CD14-positive monocyte (primary cell): ENCODE results near the gene EYS. TPM values are rescaled to one million over a fixed set of nuclear protein-coding genes. Genes with fewer than 3 reads are reported as not detected.

Source experiments
- DNase-seq, 3 donors: peaks; one replicate each; pipeline ENCODE4 v3.0.0-alpha.2; 2011 to 2022
- H2AFZ ChIP-seq: 2 replicates; pipeline ENCODE4 v1.6.0; 2012; ENCODE audit warnings: mild to moderate bottlenecking, low read depth, low read length, inconsistent platforms; ENCODE audit not compliant: insufficient read depth, poor library complexity, severe bottlenecking
- H3K27ac ChIP-seq, 2 donors: 1 replicate in 1 of 2; 2 replicates in 1 of 2; pipeline ENCODE4 v1.5.1; 2012 to 2013; ENCODE audit warnings: low read length in 2 of 2, control low read depth in 1 of 2, inconsistent platforms in 1 of 2, low read depth in 1 of 2, mild to moderate bottlenecking in 1 of 2
- H3K27me3 ChIP-seq, 2 donors: one replicate each; pipeline versions ENCODE4 v1.6.0 to v1.6.1; 2011 to 2013; ENCODE audit warnings: low read length in 2 of 2; ENCODE audit not compliant: control insufficient read depth in 2 of 2, insufficient read depth in 2 of 2
- H3K36me3 ChIP-seq, 2 donors: replicated peaks in 1 of 2; 1 replicate in 1 of 2; 2 replicates in 1 of 2; pipeline versions ENCODE4 v1.5.1 to v1.6.1; 2012 to 2013; ENCODE audit warnings: low read length in 2 of 2, control low read depth in 1 of 2, inconsistent platforms in 1 of 2, mild to moderate bottlenecking in 1 of 2; ENCODE audit not compliant: insufficient read depth in 2 of 2, control insufficient read depth in 1 of 2
- H3K4me1 ChIP-seq, 2 donors: 1 replicate in 1 of 2; 2 replicates in 1 of 2; pipeline versions ENCODE4 v1.5.1 to v1.6.1; 2012 to 2013; ENCODE audit warnings: low read length in 2 of 2, control low read depth in 1 of 2, inconsistent platforms in 1 of 2, mild to moderate bottlenecking in 1 of 2, moderate library complexity in 1 of 2; ENCODE audit not compliant: insufficient read depth in 2 of 2, control insufficient read depth in 1 of 2
- H3K4me2 ChIP-seq: replicated peaks from 2 replicates; pipeline ENCODE3; 2012; ENCODE audit warnings: low read length, moderate library complexity, mild to moderate bottlenecking; ENCODE audit not compliant: poor library complexity, severe bottlenecking; ENCODE audit errors: extremely low read depth
- H3K4me3 ChIP-seq, 3 experiments: fragments of 200-600 bp in 1 of 3; sonication (generic) in 1 of 3; replicated peaks in 1 of 3; 1 replicate in 2 of 3; 2 replicates in 1 of 3; pipeline ENCODE4 v1.5.1; 2011 to 2013; ENCODE audit warnings: low read length in 3 of 3, mild to moderate bottlenecking in 3 of 3, control low read depth in 2 of 3, low read depth in 2 of 3, inconsistent platforms in 1 of 3, moderate library complexity in 1 of 3
- H3K79me2 ChIP-seq: 2 replicates; pipeline ENCODE4 v1.6.0; 2012; ENCODE audit warnings: mild to moderate bottlenecking, control low read depth, inconsistent platforms, low read length, moderate library complexity; ENCODE audit not compliant: insufficient read depth
- H3K9ac ChIP-seq: 2 replicates; pipeline ENCODE4 v1.6.0; 2017; ENCODE audit warnings: low read length, mild to moderate bottlenecking; ENCODE audit not compliant: insufficient read depth, poor library complexity, severe bottlenecking
- H3K9me3 ChIP-seq, 2 donors: replicated peaks in 1 of 2; 1 replicate in 1 of 2; 2 replicates in 1 of 2; pipeline versions ENCODE4 v1.5.1 to v1.6.1; 2012 to 2013; ENCODE audit warnings: low read length in 2 of 2, control low read depth in 1 of 2; ENCODE audit not compliant: control insufficient read depth in 1 of 2, insufficient read depth in 1 of 2
- H4K20me1 ChIP-seq: 2 replicates; pipeline ENCODE4 v1.6.0; 2012; ENCODE audit warnings: mild to moderate bottlenecking, low read length, control low read depth, moderate library complexity; ENCODE audit not compliant: insufficient read depth
- H3K27ac Mint-ChIP-seq, 7 donors: one replicate each; pipeline ENCODE4 v1.8.0; 2020; ENCODE audit warnings: mild to moderate bottlenecking in 7 of 7, mixed read lengths in 7 of 7, moderate library complexity in 6 of 7, inconsistent platforms in 2 of 7
- H3K27me3 Mint-ChIP-seq, 3 donors: one replicate each; pipeline ENCODE4 v1.8.0; 2021 to 2022; ENCODE audit warnings: low read depth in 3 of 3, mild to moderate bottlenecking in 3 of 3, mixed read lengths in 3 of 3, moderate library complexity in 3 of 3, inconsistent platforms in 1 of 3
- H3K36me3 Mint-ChIP-seq, 2 donors: one replicate each; pipeline ENCODE4 v1.8.0; 2020; ENCODE audit warnings: mixed read lengths in 2 of 2, inconsistent platforms in 1 of 2, mild to moderate bottlenecking in 1 of 2
- H3K4me1 Mint-ChIP-seq: one replicate; pipeline ENCODE4 v1.8.0; 2020; ENCODE audit warnings: mild to moderate bottlenecking, mixed read lengths
- H3K4me3 Mint-ChIP-seq, 2 donors: one replicate each; pipeline ENCODE4 v1.8.0; 2020; ENCODE audit warnings: mild to moderate bottlenecking in 2 of 2, mixed read lengths in 2 of 2, moderate library complexity in 1 of 2
- H3K9me3 Mint-ChIP-seq, 7 donors: one replicate each; pipeline ENCODE4 v1.8.0; 2020 to 2022; ENCODE audit warnings: mixed read lengths in 7 of 7, mild to moderate bottlenecking in 6 of 7, moderate library complexity in 6 of 7, inconsistent platforms in 2 of 7
- CTCF ChIP-seq: fragments of 200-600 bp; IDR thresholded peaks from one replicate; pipeline ENCODE4 v1.8.0; 2022; ENCODE audit warnings: antibody characterized with exemption, mild to moderate bottlenecking
- WGBS: methylation state at CpG from one replicate; pipeline ENCODE4 v1.1.5; 2013; ENCODE audit warnings: missing lambda C conversion rate; ENCODE audit not compliant: insufficient coverage; 5-methylcytosine and 5-hydroxymethylcytosine counted together
- intact Hi-C, 2 donors: fragments of 100-400 bp; cut with micrococcal nuclease; formaldehyde crosslinking; loops; one replicate each; pipeline versions ENCODE4 v1.15.0 to v1.15.1; 2023
- polyA plus RNA-seq, 3 donors: library from polyadenylated mRNA; depleted of rRNA in 1 of 3; unstranded in 2 of 3; stranded (reverse) in 1 of 3; fragments of 300-500 nt in 2 of 3; fragments of >200 nt in 1 of 3; fragmentation: Illumina TruSeq in 2 of 3; gene quantifications; 1 replicate in 2 of 3; 2 replicates in 1 of 3; pipeline ENCODE4 v1.2.3, GENCODE V29; 2012 to 2021

Gene EYS
- polyA plus RNA-seq, 3 donors, result 0.01 to 0.03 TPM; not detected in 1

DNA sequence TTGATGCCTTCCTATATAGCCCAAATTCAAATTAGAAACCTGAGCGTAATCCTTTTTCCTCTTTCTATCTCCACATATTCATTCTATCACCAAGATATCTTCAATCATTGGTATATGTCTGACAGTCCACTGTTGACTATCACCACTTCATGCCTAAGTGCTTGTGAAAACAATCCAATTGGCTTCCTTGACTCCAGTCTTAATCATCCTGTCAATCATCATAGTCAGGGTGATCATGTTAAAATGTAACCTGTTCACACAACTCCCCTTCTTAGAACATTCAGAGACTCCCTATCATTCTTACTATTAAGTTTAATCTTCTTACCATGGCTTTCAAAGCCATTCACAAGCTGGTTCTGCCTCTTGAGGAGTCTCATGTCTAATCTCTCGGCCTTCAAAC, 1454.8 kb downstream of the EYS start:
- no peaks in the 10 kb centered on the region for H3K36me3 ChIP-seq
- H3K27ac ChIP-seq, result no peak overlapping the region
- TF ChIP-seq CTCF, result no peak
- no peaks in the 10 kb centered on the region for H3K27me3 ChIP-seq
- H3K9ac ChIP-seq, result no peak overlapping the region
- Mint-ChIP-seq H3K9me3 (peaks cover 0 to 3% (median 3%) of the 10 kb centered on the region in 7 donors), H3K27ac (no peak overlapping the region), H3K4me3 (no peak overlapping the region), H3K27me3 (no peaks in the 10 kb centered on the region), H3K4me1 (no peaks in the 10 kb centered on the region), H3K36me3 (no peaks in the 10 kb centered on the region)
- H4K20me1 ChIP-seq, result no peaks in the 10 kb centered on the region
- H3K4me3 ChIP-seq, result no peak overlapping the region
- intact Hi-C loops, result no loop called here
- no peak overlapping the region for H2AFZ ChIP-seq
- no peaks in the 10 kb centered on the region for H3K79me2 ChIP-seq
- no peaks in the 10 kb centered on the region for H3K4me1 ChIP-seq
- H3K4me2 ChIP-seq, result no peak overlapping the region
- no peak for DNase-seq
- peaks cover 0 to 2% of the 10 kb centered on the region in 2 donors for H3K9me3 ChIP-seq
- WGBS, result 86% methylated on average over 1 of the region's 2 CpGs

- Histone ChIP-seq H3K9ac (no peak overlapping the region), H3K4me3 (no peak overlapping the region), H3K27ac (no peak overlapping the region), H3K36me3 (no peaks in the 10 kb centered on the region), H3K4me2 (no peak overlapping the region), H3K27me3 (no peaks in the 10 kb centered on the region), H2AFZ (no peak overlapping the region), H4K20me1 (no peaks in the 10 kb centered on the region), H3K79me2 (no peaks in the 10 kb centered on the region), H3K9me3 (peaks cover 0 to 2% of the 10 kb centered on the region in 2 donors), H3K4me1 (no peaks in the 10 kb centered on the region)
- intact Hi-C loops, result no loop called here
- WGBS, result no CpG with 5 or more reads among the region's 3 CpGs
- no peak for TF ChIP-seq CTCF
- Mint-ChIP-seq H3K4me1 (no peaks in the 10 kb centered on the region), H3K27me3 (no peaks in the 10 kb centered on the region), H3K4me3 (no peak overlapping the region), H3K36me3 (no peaks in the 10 kb centered on the region), H3K27ac (no peak overlapping the region), H3K9me3 (peaks cover 0 to 7% (median 3%) of the 10 kb centered on the region in 7 donors)
- DNase-seq, result no peak
Observed at GRCh38 chr6:64250126-64250525, 1456.9 kb downstream of the EYS start.
